Dermis blood vessel endothelial cell (primary cell): ENCODE results near the gene ARL3. TPM values are rescaled to one million over a fixed set of nuclear protein-coding genes. Genes with fewer than 3 reads are reported as not detected.
A peak's percentile ranks its signal among the peaks of the same experiment; 100 is the strongest.
"Not testable (repeated sequence)": the region's sequence is repeated elsewhere in the genome, so short reads cannot be mapped to it uniquely, and the experiment has no call there.

Source experiments
- DNase-seq: peaks from one replicate; pipeline ENCODE4 v3.0.0; 2010
- total RNA-seq: library from RNA; depleted of rRNA; stranded (reverse); fragments of >200 nt; gene quantifications from 2 replicates; pipeline ENCODE4 v1.2.3, GENCODE V29; 2014

Gene ARL3
- total RNA-seq, 1 donor from 2014 or later: 4.6 TPM

DNA sequence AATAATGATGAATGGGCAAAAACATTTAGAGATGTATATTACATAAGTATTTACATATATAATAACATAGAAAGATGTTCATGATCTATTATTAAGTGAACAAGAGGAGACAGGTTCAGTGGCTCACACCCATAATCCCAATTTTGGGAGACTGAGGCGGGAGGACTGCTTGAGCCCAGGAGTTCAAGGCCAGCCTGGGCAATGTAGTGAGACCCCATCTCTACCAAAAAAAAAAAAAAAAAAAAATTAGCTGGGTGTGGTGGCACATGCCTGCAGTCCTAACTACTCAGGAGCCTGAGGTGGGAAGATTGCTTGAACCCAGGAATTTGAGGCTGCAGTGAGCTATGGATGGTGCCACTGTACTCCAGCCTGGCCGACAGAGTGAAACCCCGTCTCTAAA, 12.4 kb downstream of the ARL3 start:
- DNase-seq: no peak

DNA sequence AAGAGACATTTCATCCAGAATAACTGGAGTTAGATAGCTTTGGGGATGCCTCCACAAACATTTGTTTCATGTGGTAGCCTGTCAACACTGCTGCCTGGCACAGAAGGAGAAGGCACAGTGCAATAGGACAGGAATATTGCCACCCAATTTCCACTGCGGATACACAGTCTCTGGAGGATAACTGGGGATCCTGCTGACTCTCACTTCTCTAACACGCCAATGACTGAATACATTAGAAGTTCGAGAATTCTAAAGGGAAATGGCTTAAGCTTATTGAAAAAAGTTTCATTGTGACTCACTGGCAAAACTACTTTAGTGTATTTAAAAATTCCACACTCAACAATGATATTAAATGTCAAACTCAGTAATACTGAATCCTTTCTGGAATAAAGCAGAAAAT, 12.9 kb downstream of the ARL3 start:
- no peak for DNase-seq

DNA sequence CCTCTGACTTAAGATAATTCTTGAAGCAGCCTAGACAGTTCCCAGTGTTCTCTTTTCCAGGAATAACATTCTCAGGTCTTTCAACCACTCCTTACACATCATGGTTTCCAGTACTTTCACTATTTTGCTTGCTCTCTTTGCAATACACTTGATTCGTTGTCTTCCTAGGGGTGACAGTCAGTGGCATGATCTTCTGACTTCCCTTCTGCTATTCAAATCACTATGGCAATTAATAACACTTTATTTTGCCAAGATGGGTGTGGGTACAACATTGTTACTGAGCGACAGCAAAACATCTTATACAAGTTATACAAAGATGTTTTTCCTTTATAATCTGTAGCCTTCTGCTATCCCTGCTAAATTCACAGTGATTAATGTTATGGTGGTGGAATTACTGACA, 15.3 kb downstream of the ARL3 start:
- no peak for DNase-seq

DNA sequence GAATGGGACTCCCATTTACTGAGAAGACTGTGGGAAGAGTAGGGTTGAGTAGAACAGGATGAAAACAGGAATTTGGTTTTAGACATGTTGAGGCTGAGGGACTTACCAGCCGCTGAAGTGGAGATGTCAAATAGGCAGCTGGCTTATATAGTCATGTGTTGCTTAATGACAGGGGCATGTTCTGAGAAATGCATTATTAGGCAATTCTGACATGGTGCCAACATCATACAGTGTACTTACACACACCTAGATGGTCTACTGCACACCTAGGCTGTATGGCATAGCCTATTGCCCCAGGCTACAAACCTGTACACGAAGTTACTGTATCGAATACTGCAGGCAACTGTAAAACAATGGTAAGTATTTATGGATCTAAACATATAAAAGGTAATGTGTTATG, 17.5 kb downstream of the ARL3 start:
- no peak for DNase-seq

DNA sequence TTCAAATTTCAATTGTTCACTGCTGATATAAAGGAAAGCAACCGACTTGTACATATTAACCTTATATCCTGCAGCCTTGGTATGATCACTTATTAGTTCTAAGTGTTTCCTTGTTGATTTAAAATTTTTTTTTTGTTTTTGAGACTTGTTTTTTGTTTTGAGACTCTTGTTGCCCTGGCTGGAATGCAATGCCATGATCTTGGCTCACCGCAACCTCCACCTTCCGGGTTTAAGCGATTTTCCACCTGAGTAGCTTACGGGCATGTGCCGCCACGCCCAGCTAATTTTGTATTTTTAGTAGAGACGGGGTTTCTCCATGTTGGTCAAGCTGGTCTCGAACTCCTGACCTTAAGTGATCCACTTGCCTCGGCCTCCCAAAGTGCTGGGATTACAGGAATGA, 18.8 kb downstream of the ARL3 start:
- DNase-seq: not testable (repeated sequence)

DNA sequence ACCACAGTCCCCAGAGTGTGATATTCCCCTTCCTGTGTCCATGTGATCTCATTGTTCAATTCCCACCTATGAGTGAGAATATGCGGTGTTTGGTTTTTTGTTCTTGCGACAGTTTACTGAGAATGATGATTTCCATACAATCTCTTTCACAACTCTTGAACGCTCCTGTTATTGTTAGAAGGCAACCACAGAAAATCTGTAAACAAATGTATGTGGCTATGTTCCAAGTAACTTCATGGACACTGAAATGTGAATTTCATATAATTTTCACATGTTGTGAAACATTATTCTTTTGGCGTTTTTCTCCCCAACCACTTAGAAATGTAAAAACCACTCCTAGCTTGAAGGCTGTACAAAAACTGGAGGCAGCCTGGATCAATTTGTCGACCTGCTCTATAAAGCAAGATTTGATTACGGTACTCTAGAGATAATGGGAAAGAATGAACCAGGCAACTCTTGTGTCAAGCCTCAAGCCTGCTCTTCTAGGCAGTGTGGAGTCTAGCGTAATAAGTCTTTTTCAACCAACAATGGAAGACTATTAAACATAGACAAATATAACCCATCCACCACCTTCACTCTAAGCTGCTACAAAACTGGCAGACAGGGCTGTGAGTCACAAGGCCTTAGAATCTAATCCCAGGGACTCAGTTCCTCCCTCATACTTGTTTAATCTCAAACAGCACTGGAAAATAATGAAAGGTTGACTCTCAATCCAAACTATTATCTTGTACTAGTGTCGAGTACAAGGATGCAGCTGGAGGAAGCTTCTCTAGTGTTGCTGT, 22.7 kb downstream of the ARL3 start:
- no peak for DNase-seq

DNA sequence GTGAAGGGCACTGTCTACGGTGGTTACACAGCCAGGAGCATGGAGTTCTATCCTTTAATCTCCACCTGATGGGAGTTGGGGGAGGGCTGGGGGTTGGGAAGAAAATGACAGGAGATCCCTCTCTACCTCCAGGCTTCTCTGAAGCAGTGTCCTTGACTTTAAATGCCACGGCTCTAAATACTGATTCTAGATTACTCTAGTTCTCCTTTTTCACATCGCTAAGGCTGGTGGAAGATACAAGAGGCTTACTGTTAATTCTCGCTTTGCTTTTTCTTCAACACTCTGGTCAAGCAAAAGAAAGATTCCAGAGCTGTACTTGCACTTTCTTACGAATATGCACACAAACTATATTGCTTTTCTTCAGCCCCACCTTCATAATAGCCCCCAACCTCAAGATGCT, 30.5 kb downstream of the ARL3 start:
- no peak for DNase-seq

DNA sequence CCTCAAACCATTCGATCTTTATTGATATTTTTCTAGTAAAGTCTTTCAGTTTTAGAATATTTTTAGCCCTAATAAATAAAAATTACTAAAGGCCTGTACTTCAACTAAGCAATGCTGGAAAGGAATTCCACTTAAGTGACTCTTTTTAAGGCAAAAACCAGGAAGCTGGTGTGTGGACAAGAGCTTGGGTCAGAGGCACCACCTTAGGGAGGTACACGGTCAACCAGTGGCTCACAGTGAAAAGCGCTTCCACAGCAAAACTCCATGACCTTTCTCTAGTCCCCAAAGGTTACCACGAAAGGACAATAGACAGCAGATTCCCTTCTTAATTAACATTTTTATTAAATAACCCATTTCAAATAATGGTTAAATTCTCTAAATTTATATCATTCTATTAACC, 31.2 kb downstream of the ARL3 start:
- DNase-seq: no peak

DNA sequence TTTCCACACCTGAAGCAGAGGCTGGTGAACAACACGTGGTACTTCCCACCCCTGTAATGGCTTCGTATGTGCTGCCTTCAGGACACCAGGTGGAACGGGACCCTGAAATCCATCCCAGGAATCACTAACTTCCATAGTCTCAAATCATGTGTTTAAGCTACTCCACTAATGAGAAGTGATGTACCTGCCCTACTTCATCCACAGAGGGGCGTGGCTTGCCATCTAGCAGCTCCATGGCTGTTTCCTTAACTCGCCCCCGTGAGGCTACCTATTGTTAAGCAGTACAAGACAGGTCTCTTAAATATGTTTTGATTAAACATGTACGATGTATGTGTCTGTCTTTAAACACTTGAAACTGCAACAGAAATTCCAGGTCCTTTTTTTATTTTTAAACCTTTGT, 31.8 kb downstream of the ARL3 start:
- DNase-seq: no peak

DNA sequence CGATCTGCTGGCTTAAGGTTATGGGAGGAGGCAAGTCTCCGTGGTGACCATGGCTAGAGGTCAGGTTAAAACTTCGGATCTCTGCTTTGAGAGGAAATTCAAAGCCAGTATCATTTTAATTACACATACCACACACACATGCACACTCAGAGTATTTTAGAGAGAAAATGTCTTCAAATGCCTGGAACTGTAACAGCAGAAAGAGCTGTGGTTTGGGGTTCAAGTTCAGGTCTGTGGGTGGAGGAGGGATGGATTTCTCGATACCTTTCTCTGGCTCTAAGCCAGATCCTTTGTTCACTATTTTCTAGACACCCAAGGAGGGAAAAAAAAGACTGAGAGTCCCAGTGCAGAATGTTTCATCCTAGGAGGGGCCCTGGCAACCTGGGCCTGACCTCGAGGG, 32.5 kb downstream of the ARL3 start:
- DNase-seq: no peak

DNA sequence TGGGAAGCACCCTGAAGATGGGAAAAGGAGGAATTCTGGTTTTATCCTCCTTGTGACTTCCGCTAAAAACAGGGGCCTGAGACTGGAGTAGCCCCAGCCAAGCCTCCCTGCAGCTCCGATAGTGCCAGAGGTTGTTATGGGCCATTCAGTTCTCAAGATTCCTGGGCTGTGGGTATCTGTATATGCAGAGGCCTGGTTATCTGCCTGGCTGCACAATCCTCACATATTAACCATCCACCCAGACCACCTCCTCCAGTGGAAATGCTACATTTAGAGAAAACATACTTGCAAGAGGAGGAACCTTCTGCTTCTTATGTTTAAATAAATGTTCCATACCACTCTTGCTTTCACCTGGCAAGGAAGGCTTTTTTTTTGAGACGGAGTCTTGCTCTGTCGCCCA, 34.6 kb downstream of the ARL3 start:
- DNase-seq: no peak

DNA sequence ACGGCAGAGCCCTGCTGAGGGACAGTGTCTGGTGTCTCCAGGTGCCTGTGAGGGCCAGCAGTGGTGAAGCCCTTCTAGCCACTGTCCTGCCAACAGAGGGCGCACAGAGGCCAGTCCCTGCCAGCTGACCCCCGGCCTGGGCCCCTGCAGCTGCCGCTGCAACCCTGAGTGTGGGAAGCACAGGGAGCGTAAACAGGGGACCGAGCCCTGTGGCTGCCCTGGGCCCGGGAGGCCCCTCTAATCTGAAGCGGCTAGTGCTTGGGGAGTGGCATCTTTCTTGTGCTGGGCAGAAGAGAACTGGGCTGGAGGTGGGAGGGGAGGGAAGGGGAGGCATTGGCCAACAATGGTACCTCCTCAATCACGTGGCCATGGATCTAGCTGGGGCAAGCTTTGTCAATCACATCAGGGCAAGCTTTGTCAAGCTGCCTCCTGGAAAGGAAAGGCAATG, 35.3 kb downstream of the ARL3 start:
- peak; percentile 79 for DNase-seq

DNA sequence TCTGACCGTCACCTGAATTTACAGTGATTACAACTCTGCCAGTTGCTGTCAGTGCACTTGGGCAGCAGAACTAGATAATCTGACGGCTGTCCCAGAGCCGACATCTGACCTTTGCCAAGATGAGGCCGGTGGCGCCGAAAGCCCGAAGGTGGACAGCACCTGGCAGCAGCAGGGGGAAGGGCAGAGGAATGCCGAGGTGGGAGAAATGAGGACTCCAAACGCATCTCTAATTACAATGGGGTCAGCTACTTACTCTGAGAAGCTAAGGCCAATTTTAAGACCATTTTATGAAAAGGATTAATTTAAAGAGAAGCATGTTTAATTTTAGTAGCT, 36.2 kb downstream of the ARL3 start:
- DNase-seq: no peak

DNA sequence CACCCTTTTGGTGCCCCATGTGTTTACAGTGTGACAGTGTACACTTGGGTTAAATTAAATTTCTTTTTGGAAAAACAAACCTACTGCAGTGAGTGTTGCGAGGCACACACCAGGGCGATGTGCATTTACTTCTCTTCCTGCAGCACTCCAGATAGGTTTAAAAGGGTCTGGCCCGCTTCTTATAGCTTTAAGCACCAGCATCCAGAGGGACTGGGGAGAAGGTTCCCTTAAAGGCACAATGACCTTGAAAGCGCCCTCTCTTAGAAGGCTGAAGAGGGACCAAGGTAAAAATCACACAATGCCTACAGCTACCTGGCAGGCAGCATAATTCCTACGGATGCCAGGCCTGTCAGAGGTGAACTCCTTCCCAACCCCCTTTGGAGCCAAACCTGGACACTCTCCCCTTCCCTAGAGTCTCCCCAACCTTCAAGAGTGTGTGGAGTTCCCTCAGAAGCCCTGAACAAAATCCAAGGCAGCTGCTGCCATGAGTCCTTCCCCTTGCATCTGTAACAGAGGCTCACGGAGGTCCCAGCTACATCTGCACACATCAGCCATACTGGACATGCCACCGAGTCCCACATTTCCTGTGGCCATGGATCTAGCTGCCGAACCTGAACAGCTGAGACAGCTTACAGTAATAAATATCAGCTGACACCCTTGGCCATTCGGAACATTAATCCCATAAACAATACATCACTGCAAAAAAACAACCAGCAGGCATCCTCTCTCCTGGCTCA, 36.7 kb downstream of the ARL3 start:
- DNase-seq: no peak

DNA sequence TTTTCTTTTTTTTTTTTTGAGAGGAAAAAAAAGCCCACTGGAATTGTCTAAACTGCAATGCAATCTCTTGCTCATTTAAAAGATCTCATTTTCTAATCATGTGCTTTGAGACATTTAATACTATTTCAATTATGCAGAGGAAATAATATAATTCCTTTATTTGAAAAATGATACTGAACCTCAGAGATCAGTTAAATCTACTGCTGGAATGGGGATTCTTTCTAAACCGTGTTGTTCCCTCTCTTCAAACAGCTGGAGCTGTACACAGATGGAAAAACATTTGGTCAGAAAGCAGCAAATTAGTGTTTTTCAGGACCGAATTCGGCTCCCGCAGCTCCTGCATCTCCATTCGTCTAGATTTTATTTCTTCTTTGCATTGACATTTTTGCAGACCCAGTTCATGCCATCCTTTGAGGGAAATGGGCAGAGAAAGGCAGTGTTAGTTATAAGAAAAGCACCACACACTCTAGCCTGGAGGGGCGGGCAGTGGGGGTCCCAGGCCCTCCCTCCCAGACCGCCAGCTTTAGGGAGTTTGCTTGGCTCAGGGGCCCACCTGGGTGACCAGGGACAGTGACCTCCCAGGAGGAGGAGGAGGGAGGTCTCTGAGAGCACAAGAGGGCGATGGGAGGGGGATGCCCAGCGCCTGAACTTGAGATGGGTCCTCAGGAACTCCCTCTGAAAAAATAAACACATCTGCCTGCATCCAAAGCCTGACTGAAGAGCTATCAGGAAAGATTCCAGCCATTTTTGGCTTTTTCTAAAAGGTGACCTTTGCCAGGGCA, 37.5 kb downstream of the ARL3 start:
- no peak for DNase-seq

DNA sequence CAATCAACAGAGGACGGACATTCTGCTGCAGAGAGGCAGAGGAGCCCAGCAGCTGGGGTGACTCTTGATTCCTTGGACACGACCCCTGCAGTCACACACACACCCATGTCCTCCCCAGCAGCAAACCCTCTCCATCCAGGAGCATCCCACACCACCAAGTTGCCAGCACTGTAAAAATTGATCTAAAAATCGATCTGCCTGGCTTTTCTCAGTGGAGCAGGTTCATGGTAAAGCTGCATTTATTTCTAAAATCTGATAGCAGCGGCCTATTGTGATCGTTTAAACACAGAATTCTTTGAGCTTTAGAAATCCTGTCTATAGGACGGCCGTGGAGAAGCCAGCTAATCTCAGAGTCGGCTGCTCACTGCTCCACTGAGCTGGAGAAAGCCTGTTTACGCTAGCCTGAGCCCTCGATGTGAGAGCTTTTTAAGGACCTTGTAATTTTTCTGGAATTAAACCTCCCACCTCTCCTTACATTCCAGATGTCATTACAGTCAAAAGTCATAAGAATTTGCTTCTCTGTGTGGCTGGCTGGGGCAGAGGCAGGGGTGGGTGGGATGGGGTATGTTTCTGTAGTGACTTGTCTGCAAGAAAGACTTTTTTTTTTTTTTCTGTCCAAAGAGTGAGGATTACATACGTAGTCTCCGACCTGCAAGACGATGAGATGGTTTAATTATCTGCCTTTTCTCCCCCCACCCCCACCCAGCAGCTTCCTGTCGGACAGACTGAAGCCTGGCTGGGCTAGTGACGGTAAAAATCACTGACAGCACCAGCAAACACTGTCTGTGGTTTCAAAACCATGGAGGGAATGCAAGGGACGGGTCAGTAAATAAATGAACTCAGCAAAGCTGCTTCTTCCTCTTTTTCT, 38.3 kb downstream of the ARL3 start:
- no peak for DNase-seq

DNA sequence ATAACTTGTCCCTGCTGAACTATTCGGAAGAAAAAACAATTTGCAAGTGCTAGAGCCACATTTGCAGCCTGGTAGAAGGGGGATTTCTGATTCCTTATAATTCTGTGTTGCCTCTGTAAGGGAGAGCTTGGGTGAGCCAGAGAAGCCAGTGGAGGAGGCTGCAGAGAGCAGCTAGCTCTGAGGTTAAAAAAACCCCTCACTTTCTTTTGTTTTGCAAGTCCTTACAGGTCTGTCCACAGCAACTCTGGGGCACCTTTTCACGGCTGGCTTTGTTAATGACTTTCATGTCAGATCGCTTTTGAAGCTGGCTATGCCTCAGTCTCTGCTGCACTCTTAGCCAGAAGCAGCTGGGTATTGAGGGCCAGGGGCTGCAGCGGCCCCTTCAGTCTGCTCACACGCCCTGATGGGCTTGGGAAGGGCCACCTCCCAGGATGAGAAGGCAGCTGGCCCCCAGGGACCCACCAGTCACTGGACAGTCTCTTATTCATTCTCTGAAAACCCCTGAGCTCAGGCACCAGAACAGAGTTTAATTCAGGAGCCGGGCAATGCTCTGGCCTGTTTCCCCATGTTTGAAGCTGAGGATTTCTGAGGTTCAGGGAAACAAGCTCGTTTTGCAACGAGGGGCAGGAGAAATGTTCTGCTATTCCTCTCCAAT, 39.1 kb downstream of the ARL3 start:
- no peak for DNase-seq

DNA sequence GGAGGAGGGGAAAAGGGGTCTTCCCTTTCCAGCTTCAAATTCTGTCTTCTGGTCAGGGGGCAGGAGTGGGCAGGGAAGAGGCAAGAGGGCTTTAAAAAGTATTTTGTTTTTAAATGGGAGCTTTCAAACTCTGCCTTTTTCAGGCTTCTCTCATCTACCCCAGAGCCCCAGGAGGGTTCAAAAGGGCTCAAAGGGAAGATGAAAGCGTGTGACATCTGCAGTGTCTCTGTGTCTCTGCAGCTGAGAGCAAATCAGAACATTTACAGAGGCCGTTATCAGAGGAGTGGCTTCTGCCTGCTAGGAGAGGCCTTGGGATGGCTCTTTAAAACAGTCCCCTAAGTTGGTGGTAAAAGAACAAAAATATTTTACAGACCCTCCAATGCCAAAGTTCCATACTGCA, 39.6 kb downstream of the ARL3 start:
- DNase-seq: no peak

DNA sequence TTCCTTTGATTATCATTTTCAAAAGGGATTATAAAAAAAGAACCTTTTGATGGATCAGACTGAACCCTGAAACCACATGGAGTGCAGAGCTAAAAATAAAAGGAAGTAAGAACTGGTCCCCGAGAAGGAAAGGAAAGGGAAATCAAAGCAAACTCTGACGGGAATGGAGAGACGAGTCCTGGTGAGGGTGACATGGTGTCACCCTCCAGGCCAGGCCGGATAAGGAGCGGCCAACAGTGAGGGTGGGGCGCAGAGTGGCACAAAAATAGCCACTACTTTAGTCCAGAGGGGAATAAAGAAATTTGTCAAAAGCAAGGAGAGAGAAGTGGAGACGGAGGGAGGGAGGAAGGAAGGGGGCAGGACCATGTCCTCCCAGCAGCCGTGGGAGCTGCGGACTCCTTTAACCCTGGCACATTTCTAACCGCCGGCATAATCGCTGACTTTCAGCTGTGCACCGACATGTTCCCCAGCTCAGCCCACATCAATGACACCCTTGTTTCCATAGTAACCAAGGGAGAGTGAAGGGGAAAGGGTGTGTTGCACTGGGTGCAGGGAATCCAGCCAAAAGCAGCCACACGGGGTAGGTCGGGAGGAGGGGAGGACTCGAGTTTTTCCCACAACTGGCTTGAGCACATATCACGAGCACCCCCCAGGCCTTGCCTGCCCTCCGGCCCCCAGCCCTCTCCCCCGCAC, 40.2 kb downstream of the ARL3 start:
- DNase-seq: peak; percentile 47

DNA sequence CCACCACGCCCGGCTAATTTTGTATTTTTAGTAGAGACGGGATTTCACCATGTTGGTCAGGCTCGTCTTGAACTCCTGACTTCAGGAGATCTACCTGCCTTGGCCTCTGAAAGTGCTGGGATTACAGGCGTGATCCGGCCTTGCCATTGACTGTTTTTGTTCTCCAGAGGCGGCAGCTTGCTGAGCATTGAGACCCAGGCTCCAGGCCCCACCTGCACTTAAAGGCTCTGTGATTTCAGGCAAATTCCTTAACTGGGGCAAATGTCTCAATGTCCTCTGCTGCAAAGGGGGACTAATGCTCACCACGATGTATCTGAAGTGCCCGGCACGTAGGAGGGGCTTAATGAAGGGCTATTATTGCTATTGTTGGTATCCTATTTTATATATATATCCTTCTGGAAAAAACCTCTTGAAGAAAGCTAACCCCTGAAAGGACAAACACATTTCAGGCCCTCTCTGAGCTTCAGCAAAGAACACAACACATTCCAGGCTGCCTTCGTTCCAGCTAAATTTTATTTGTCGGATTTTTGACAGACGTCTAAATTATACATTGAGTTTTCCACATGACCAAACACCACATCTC, 40.9 kb downstream of the ARL3 start:
- no peak for DNase-seq

DNA sequence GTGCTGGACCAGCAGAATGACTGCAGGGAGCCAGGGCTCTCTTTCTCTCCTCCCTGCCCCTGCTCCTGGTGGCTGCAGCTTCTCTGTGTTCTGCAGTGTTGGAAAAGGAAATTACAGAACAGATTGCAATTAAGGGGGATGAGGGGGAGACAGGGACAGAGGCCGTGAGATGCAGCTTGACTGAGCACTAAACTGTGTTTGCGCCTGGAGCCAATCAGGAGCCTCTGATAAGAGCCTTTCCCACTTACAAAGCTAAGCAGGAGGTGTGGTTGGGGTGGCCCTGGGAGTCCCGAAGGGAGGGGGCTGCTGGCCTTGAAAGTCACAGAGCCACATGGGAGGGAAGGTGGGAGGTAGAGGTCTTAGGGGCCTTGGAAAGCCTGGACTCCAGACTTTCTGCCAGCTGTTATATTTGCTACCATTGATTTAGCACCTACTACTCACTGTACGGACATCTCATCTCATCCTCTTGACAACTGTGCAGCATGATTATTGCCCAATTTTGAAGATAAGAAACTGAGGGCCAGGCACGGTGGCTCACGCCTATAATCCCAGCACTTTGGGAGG, 43.2 kb downstream of the ARL3 start:
- no peak for DNase-seq
